Thymus (tissue), 11 donors: Measurements from ENCODE around the gene OR5K4. TPM values are rescaled to one million over a fixed set of nuclear protein-coding genes. Genes with fewer than 3 reads are reported as not detected.
"Not testable (repeated sequence)": the region's sequence is repeated elsewhere in the genome, so short reads cannot be mapped to it uniquely, and the experiment has no call there.

Source experiments
- DNase-seq, 9 donors: peaks; one replicate each; pipeline ENCODE4 v3.0.0-alpha.2; 2013; ENCODE audit warnings: low spot score in 9 of 9, low read depth in 6 of 9, missing footprints in 1 of 9
- H3K27ac ChIP-seq, 2 donors: one replicate each; pipeline ENCODE4 v1.5.1; 2013; ENCODE audit warnings: control low read depth in 1 of 2, low read depth in 1 of 2, low read length in 1 of 2, mild to moderate bottlenecking in 1 of 2, moderate library complexity in 1 of 2
- H3K27me3 ChIP-seq, 2 donors: one replicate each; pipeline ENCODE4 v1.5.1; 2013; ENCODE audit warnings: low read length in 1 of 2; ENCODE audit not compliant: control insufficient read depth in 2 of 2, insufficient read depth in 1 of 2
- H3K36me3 ChIP-seq, 2 donors: one replicate each; pipeline ENCODE4 v1.5.1; 2013; ENCODE audit warnings: low read length in 1 of 2, mild to moderate bottlenecking in 1 of 2, moderate library complexity in 1 of 2; ENCODE audit not compliant: control insufficient read depth in 2 of 2, insufficient read depth in 2 of 2
- H3K4me1 ChIP-seq, 2 donors: one replicate each; pipeline ENCODE4 v1.5.1; 2013; ENCODE audit warnings: low read length in 2 of 2; ENCODE audit not compliant: control insufficient read depth in 2 of 2, insufficient read depth in 2 of 2
- H3K4me3 ChIP-seq, 2 donors: one replicate each; pipeline ENCODE4 v1.5.1; 2013; ENCODE audit warnings: low read length in 2 of 2, control low read depth in 1 of 2, mild to moderate bottlenecking in 1 of 2
- H3K9me3 ChIP-seq, 2 donors: one replicate each; pipeline ENCODE4 v1.5.1; 2013; ENCODE audit warnings: low read length in 1 of 2, mild to moderate bottlenecking in 1 of 2; ENCODE audit not compliant: control insufficient read depth in 2 of 2, insufficient read depth in 1 of 2
- WGBS: extraction: QIAGEN DNeasy Blood & Tissue Kit; methylation state at CpG from one replicate; pipeline ENCODE4 v1.1.7; 2013; 5-methylcytosine and 5-hydroxymethylcytosine counted together
- polyA plus RNA-seq: library from polyadenylated mRNA; stranded (reverse); fragments of 200-250 nt; gene quantifications from one replicate; pipeline ENCODE4 v1.2.3, GENCODE V29; 2013
- total RNA-seq: library from RNA; stranded (reverse); fragments of 120-200 nt; gene quantifications from one replicate; pipeline ENCODE4 v1.2.4, GENCODE V29; 2013
- donor health status: healthy.

Gene OR5K4
- total and polyA plus RNA-seq, 2 donors: not detected

- not testable (repeated sequence) for H3K4me1 ChIP-seq, H3K27ac ChIP-seq, H3K9me3 ChIP-seq, H3K27me3 ChIP-seq, H3K36me3 ChIP-seq, H3K4me3 ChIP-seq, DNase-seq
- WGBS: 96% methylated on average over 4 of the region's 4 CpGs
These were observed 42.8 kb downstream of the OR5K4 start for GRCh38 chr3:98396482-98396881.

GRCh38 chr3:98398513-98398912, 44.9 kb downstream of the OR5K4 start:
- Histone ChIP-seq H3K4me1 (no peaks in the 10 kb centered on the region), H3K36me3 (no peaks in the 10 kb centered on the region), H3K4me3 (no peak overlapping the region), H3K27me3 (no peaks in the 10 kb centered on the region), H3K9me3 (peaks cover 0 to 6% of the 10 kb centered on the region in 2 donors), H3K27ac (no peak overlapping the region)
- DNase-seq: no peak

- no peak for DNase-seq
- H3K36me3 ChIP-seq: no peaks in the 10 kb centered on the region
- peaks cover 0 to 6% of the 10 kb centered on the region in 2 donors for H3K9me3 ChIP-seq
- no peaks in the 10 kb centered on the region for H3K27me3 ChIP-seq
- no peak overlapping the region for H3K4me3 ChIP-seq
- H3K4me1 ChIP-seq: no peaks in the 10 kb centered on the region
- WGBS: 83% methylated on average over 1 of the region's 1 CpG
- no peak overlapping the region for H3K27ac ChIP-seq
These were observed 48.9 kb downstream of the OR5K4 start for GRCh38 chr3:98402507-98402906.

GRCh38 chr3:98404010-98404409, 50.4 kb downstream of the OR5K4 start:
- Histone ChIP-seq H3K4me3 (no peak overlapping the region), H3K4me1 (no peaks in the 10 kb centered on the region), H3K27ac (no peak overlapping the region), H3K36me3 (no peaks in the 10 kb centered on the region), H3K9me3 (peaks cover 0 to 6% of the 10 kb centered on the region in 2 donors), H3K27me3 (no peaks in the 10 kb centered on the region)
- no peak for DNase-seq

Other genes starting within 250 kb of the OR5K4 start
- gene OR5H1, start 223.1 kb upstream of the OR5K4 start, total RNA-seq: not detected
- gene OR5H1, start 223.1 kb upstream of the OR5K4 start, polyA plus RNA-seq: not detected
- not detected for gene OR5H14, start 206.4 kb upstream of the OR5K4 start, total RNA-seq
- not detected for gene OR5H14, start 206.4 kb upstream of the OR5K4 start, polyA plus RNA-seq
- not detected for gene OR5H15, start 187.2 kb upstream of the OR5K4 start, total RNA-seq
- gene OR5H15, start 187.2 kb upstream of the OR5K4 start, polyA plus RNA-seq: not detected
- gene OR5H6, start 89.6 kb upstream of the OR5K4 start, total RNA-seq: not detected
- gene OR5H6, start 89.6 kb upstream of the OR5K4 start, polyA plus RNA-seq: not detected
- not detected for gene OR5H2, start 71.3 kb upstream of the OR5K4 start, total RNA-seq
- gene OR5H2, start 71.3 kb upstream of the OR5K4 start, polyA plus RNA-seq: not detected
- not detected for gene OR5K3, start 36.8 kb downstream of the OR5K4 start, total RNA-seq
- not detected for gene OR5K3, start 36.8 kb downstream of the OR5K4 start, polyA plus RNA-seq
- gene OR5K1, start 109.3 kb downstream of the OR5K4 start, total RNA-seq: not detected
- gene OR5K1, start 109.3 kb downstream of the OR5K4 start, polyA plus RNA-seq: 0.02 TPM
- not detected for gene OR5K2, start 143.8 kb downstream of the OR5K4 start, total RNA-seq
- gene OR5K2, start 143.8 kb downstream of the OR5K4 start, polyA plus RNA-seq: not detected
- gene CLDND1, start 169.0 kb downstream of the OR5K4 start, total RNA-seq: 65.2 TPM
- gene CLDND1, start 169.0 kb downstream of the OR5K4 start, polyA plus RNA-seq: 60.1 TPM
- 0.47 TPM for gene GPR15, start 178.1 kb downstream of the OR5K4 start, total RNA-seq
- 1.0 TPM for gene GPR15, start 178.1 kb downstream of the OR5K4 start, polyA plus RNA-seq
- gene CPOX, start 239.8 kb downstream of the OR5K4 start, total RNA-seq: 17.2 TPM
- 28.6 TPM for gene CPOX, start 239.8 kb downstream of the OR5K4 start, polyA plus RNA-seq